Jurkat, Clone E6-1 (cell line): ENCODE results near the gene COL8A2.
A peak's percentile ranks its signal among the peaks of the same experiment; 100 is the strongest.
"Not testable (repeated sequence)": the region's sequence is repeated elsewhere in the genome, so short reads cannot be mapped to it uniquely, and the experiment has no call there.

ENCODE experiments used
- DNase-seq: peaks from one replicate; pipeline ENCODE4 v3.0.0-alpha.2; 2011; ENCODE audit warnings: low read depth, low spot score
- H3K4me3 ChIP-seq: 2 replicates; pipeline ENCODE4 v1.5.1; 2011; ENCODE audit warnings: mild to moderate bottlenecking, low read length, control low read depth, moderate library complexity

Gene COL8A2

DNA sequence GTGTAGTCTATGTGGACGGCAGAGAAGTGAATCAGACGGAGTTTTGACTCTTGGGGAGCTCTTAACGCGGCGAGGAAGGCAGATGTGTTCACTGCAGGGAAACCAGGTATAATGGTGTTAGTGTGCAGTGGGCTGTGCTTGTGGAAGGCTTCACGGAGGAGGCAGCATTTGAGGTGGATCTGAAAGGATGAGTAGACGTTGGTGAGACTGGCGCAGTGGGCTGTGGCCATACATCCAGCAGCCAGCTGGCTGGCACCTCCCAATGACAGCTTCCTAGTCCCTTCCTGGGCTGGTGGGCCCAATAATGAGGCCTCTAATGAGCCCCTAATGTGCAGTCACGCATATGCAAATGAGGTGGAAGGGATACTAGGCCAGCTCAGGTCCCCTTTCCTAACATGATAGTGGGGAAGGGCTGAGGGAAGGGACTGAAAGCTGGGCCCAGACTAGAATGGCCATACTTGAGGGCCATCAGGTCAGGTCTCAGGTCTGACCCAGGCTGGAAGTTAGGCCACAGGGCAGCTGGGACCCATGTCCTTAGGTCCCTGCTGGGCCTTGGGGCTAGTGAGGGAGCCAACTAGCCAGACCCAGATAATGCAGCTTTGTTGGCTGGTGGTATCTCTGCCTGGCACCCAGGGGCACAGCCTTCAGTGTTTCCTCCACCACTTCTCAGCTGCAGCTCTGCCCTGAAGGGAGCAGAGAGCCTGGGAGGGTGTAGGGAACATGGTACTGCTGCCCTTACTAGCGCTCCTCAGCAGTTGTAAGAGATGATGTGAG is 34.8 kb upstream of the COL8A2 start:
- DNase-seq = no peak
- peak overlapping the region; percentile 69; the same call in 1 of the 2 replicates for H3K4me3 ChIP-seq

DNA sequence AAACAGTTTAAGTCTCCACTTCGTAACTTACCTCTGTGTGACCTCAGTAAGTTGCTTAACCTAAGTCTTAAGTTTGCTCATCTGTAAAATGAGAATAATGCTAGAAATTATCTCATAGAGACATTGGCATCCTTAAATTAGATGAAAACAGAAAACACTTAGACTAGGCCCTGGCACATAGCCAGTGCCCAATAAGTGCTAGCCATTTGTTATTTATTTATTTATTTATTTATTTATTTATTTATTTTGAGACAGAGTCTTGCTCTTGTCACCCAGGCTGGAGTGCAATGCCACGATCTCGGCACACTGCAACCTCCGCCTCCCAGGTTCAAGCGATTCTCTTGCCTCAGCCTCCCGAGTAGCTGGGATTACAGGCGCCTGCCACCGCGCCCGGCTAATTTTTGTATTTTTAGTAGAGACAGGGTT is 33.8 kb upstream of the COL8A2 start:
- H3K4me3 ChIP-seq, DNase-seq: not testable (repeated sequence)

DNA sequence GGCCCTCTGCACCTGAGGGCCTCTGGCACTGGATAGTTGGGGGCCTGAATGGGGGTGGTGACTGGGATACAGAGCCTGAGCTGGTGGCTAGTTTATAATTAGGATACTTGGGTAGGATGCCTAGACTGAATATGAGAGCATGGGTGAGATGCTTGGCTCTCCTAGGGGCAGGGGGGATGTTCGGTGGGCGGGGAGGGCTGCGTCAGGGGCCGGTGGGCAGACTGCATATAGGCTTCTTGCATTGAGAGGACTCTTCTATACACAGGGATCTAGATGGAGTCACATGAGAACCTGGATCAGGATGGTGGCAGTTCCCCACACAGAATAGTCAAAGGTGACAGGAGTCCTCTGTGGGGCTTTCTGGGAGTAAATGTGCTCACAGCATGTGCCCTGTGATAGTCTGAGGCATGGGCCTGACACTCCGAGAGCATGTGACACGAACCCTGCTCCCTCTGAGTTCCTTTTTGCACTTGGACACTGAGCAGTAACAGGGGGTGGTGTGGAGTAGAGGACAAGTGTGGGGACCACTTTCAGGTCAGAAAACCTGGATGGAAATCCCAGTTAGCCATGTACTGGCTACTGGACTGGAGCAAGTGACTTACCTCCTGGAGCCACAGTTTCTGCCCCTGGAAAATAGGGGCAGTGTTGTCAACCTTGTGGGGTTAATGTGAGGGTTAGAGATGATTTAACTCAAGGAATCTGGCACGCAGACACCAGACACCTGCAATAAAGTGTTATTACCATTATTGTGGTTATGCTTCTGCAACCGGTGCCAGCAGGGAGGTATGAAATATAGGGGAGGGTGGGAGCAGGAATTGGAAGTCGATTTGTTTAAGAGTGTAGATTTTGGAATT is 33.2 kb upstream of the COL8A2 start:
- no peak for DNase-seq
- H3K4me3 ChIP-seq = peak overlapping the region; percentile 87

DNA sequence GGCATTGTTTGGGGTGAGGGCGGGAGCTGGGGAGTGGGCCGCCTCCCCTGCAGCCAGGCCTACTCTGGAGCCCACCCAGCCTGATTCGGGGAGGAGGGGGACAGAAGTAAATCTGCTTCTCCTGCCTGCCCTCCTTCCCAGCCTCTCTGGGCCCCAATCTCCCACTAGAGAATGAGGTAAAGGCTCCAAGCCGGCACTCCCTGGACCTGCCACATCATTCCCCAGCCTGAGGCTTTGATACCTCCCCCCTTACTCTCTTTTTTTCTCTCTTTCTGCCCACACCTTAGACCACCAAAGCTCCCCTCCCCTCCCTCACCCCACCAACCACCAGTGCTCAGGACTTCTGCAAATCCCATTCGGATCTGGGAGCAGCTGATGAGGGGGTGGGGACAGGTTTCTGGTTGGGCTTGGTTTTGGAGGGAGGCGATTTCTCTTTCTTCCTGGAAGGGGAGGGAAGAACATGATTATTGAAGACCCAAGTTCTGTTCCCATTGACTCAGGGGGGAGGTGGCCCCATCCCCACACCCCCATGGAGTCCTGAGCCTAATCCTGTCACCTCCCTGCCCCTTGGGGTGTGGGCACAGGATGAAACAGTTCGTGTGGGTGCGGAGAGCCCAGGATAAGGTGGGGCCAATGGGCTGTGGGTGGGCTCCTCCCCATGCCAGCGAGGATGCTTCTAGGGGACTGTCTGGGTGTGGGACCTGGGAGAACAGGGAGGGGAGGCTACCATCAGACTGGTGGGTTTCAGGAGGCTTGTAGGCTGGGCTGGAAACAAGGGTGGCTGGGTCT is 32.3 kb upstream of the COL8A2 start:
- DNase-seq = no peak
- peak overlapping the region; percentile 87 for H3K4me3 ChIP-seq

DNA sequence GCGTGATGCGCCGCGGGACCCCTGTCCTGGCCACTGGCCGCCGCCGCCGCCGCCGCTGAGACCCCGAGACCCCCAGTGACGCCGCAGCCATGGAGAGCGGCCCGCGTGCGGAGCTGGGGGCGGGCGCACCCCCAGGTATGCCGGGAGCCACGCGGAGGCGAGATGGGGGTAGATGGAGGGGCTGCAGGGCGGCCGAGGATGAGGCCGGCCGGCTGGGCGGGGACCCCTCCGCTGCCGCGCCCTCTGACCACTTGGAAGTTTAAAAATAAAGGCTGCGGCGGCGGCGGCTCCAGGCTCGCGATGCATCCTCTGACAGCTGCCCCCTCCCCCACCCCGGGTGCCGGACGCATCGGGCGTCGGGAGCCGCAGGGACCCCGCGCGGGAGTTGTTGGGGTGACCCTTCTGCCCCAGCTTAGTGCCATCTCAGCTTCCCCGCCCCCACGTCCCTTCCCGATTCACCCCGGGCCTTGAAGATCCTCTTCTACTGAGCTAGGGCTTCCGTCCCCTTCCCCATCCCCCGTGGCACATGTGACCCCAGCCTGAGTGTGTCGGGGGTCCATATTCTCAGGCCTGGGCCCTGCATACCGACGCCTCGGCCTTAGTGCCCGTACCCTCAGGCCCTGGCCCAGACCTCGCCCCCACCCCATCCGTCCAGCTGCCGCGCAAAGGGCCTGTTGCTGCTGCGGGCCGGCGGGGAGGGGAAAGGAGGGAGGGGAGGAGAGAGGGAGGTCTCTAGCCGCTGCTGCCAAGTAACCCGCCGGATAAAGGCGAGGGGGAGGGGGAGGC is 31.5 kb upstream of the COL8A2 start:
- no peak for DNase-seq
- H3K4me3 ChIP-seq = peak overlapping the region; percentile 87

DNA sequence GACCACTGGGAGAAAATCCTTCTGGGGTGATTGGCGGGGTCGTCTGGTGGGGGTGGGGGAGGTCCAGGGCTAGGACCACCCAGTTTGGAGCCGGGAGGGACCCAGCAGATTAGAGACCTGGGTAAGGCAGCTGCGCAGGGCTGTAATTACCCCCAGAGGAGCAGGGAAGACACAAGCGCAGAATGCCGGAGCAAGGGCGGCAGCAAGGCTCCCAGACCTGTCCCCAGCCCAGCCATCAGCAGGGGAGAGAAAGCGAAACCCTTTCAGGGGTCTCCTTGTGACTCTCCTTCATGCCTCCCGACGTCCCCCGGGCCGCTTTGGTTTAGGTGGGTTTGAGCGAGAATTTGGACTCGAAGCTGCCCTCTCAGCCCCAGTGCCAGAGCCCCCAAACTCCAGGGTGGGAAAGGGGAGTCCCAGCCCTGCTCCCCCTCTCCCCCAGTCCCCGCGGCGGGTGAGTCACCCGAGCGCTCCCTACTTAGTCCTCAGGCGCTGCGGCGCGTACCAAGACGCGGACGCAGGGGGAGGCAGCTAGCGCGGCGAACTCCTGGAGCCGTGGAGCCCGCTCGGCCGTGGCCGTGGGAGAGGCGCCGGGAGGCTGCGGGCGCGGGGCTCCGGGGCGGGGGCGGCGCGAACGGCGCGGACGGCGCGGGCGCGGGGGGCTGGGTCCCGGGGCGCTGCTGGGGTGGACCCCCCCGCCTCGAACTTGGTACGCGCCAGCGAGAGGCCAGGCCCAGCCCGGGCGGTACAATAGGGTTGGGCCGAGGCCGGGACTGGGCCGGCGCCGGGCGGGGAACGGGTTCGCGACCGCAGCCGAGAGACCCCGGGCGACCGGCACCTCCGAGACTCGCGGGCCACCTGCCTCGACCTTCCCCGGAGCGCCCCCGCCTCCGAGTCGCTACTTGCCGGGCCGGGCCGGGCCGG is 30.6 kb upstream of the COL8A2 start, which contains the start of gene MAP7D1:
Gene MAP7D1, plus strand, starts transcription at position 753 of the 921 bp plus-strand sequence. CDS start 258 bp downstream, outside the sequence.
- DNase-seq = peak; percentile 70
- peak within 1 kb of the TSS; percentile 87 for H3K4me3 ChIP-seq

DNA sequence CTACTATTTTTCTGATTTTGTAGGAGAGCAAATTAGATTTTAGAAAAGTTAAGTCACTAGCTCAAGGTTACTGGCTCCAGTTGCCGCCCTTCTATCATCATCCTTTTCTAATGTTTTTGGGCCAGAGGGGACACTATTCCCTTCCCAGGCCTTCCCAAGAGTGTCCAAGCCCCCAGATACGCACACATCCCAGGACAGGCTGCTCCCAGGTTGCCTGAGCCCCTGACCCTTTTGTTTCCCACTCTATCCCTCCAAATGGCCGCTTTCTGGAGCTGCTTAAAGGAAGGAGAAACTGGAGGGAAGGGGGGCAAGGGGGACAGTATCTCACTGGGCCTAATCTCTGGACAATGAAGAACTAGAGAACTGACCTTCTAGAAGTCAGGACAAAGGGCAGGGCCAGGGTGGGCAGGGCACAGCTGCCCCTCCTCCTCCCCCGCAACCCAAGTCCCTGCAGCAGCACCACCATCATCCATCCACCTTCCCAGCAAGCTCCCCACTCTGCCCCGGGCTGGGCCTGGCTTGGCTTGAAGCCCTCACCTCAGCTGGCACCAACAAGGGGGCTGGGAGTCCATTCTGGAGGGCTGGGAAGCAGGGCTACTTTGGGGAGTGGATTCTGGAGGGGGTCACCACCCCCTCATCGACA is 29.9 kb upstream of the COL8A2 start:
- no peak for DNase-seq
- peak overlapping the region; percentile 87 for H3K4me3 ChIP-seq

DNA sequence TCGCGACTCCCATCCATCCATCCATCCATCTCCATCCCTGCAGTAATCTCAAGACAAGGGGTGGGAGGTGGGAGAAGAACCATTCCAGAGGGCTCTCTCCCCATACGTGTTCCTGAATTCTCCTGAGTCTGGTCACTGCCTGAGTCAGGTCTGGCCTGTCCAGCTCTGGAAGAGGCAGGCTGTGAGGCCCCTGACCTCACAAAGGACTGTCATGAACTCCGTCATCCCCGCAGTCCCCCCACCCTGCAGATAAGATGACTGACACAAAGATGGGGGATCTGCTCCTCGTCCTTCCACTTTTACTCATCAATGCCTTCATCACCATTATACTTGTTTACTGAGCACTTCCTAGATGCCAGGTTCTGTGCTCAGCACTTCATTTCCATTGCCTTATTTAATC is 29.3 kb upstream of the COL8A2 start:
- DNase-seq = no peak
- no peak overlapping the region for H3K4me3 ChIP-seq

DNA sequence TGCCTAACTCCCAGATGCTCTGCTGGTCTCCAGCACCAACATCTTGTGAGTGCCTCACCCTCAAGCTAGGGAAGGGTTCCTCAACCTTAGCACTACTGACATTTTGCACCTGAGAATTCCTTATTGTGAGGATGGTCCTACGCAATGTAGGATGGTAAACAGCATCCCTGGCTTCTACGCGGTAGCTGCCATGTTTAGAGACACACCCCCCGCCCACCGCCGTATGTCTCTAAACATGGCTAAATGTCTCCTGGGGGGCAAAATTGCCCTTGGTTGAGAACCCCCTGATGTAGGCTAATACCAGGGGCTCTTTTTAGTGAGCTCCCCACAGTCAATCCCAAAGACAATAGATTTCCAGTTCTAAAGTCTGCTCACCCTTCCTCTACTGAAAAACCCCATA is 28.5 kb upstream of the COL8A2 start:
- DNase-seq = no peak
- H3K4me3 ChIP-seq = no peak overlapping the region

DNA sequence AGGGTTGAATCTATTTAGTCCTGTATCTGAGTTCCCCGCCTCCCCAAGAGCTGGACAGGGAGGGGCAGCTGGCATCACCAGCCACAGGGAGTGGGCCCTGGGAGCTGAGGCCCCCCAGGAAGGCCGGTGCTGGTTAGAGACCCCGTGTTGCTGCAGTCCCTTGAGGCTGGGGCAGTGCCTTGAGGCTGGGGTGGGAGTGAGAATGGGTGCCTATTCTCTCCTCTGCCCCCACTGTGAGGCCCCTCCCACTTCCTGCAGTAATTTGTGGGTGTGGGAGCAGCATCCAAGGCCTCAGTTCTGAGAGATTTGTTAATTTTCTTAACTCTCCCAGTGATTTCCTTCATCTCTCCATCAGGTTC is 26.8 kb upstream of the COL8A2 start:
- no peak overlapping the region for H3K4me3 ChIP-seq
- peak; percentile 51 for DNase-seq

DNA sequence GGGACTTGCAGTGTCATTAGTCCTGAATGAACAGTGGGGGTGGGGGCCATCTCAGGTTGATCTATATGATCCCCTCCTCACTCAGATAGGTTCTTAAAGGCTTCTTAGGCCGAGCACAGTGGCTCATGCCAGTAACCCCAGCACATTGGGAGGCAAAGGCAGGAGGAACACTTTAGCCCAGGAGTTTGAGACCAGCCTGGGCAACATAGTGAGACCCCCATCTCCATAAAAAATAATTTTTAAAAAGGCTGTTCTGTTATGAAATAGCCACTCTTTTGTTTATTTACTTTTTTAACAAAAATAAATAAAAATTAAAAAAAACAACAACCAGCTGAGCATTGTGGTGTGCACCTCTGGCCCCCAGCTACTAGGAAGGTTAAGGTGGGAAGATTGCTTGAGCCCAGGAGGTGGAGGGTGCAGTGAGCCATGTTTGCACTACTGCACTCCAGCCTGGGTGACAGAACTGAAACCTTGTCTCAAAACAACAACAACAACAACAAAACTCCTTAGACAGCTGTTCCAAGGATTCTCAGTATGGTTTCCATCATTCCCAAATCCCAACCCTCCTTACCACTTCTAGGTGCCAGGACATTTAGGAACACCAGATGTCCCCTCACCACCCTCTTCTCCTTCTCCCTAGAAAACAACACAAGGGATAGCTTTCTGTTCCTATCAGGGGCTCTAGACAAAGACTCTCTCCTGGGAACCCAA is 26.3 kb upstream of the COL8A2 start:
- no peak overlapping the region for H3K4me3 ChIP-seq
- no peak for DNase-seq

DNA sequence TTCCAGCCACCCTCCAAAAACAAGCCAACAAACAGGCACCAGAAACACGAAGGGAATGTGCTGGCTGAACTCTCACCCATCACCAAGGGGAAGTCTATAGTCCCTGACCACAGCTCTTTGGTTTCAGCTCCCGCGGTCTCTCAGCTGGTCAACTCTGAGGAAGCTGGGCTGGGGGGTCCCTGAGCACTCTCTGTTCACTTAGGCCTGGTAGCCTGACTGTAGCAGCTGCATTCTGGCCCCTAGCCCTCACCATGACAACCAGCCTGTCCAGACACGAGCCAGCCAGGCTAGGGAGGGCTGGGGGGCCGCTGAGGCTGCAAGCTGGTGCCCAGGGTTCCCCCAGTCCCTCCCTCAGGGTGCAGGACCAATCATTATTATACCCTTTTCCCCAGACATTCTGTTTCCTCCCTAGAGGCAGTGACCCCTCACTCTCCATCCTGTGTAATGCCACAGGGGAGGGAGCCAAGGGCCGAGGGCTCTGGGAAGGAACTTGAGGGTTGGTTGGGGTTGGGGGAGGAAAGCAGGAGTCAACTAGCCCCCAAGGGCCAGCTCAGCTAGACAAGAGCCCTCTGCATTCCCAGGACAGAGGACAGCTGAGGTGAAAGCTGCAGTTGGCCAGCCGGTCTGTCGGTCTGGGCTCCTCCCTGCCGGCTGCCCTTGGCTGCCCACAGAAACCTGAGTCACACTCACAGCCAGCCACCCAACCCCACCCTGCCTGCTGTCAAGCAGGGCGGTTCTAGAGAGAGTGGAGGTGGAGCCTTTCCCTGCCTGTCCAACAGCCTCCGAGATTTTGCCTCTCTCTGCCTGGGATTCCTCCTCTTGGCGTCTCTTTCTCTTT is 25.5 kb upstream of the COL8A2 start:
- DNase-seq = no peak
- H3K4me3 ChIP-seq = no peak overlapping the region

DNA sequence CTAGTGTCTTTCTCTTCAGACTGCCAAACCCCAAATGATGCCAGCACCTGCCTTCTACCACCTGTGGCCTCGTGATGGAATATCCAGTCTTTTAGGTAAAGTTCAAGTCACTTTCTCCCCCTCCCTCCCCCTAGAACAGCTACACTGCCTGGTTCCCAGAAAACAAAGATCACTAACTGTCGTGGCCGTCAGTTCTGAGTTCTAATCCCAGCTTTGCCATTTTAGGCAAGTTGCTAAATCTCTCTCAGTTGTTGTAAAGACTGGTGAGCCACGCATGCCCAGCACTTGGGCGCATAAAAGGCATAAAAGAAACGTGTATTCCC is 24.9 kb upstream of the COL8A2 start:
- DNase-seq = no peak
- H3K4me3 ChIP-seq = peak overlapping the region; percentile 93

DNA sequence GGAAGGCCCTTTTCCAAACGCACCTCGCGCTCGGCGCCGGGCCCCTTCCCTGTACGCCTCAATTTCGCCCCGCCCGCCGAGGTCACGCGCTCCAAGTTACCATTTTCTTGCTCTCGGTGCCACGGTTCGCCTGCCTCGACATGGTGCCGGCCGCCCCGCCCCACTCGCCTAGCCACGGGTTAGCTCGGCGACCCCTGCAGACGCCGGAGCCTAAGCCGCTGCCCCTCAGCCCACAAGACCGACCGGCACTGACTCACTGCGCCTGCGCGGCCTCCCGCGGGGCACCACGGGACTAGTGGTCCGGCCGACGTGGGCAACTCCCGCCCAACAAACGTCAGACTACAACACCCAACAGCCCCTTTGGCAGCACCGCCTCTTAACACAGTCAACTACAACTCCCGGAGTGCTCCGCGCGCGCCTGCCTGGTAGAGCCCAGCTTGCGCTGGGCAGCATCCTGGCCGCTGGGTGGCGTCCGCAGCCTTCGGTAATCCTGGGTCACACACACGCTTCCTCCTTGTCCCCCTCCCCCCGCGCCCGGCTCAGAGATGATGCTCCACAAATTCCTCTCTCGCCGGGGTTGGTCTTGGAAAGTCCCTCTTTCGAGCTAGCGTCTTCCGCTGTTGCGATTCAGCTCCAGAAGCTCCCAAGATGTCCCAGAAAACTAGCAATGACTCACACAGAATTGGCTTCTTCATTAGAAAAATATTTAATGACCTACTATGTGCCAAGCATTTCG is 24.4 kb upstream of the COL8A2 start, which contains the start of gene TRAPPC3:
Gene TRAPPC3, minus strand, starts transcription at position 250 of the 736 bp plus-strand sequence. Its CDS starts 108 bp downstream, at position 142.
- H3K4me3 ChIP-seq = peak within 1 kb of the TSS; percentile 93
- DNase-seq = peak; percentile 99

DNA sequence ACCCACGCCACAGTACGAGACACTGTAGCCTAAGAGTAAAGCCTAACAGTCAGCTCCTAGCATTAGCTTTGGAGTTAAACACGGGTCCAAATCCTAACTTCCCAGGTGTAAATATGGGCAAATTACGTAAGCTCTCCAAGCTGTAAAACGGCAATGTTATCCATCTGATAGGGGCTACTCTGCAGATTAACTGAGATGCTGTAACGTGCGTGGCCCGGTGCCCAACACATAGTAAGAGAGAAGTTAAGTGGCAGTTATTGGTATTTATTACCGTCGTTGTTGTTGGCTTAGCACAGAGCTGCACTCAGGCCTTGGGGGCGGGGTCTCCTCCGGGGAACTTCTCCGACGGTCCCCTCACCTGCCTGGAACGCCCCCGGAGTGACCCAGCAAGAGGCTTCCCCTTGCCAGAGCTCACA is 23.8 kb upstream of the COL8A2 start:
- DNase-seq = no peak
- peak overlapping the region; percentile 93 for H3K4me3 ChIP-seq
